22Rv1 (cell line): ENCODE data around the gene HMGCS2.

ENCODE experiments used
- ZFX ChIP-seq: fragments of 450-650 bp; IDR thresholded peaks from 2 replicates; pipeline ENCODE4 v1.6.1; 2017; ENCODE audit warnings: antibody characterized with exemption, borderline replicate concordance
- TF ChIP-seq, protein P1 (sequence below): fragments of 450-650 bp; IDR thresholded peaks from 2 replicates; pipeline ENCODE4 v1.5.1; 2017; ENCODE audit warnings: mild to moderate bottlenecking

DNA sequence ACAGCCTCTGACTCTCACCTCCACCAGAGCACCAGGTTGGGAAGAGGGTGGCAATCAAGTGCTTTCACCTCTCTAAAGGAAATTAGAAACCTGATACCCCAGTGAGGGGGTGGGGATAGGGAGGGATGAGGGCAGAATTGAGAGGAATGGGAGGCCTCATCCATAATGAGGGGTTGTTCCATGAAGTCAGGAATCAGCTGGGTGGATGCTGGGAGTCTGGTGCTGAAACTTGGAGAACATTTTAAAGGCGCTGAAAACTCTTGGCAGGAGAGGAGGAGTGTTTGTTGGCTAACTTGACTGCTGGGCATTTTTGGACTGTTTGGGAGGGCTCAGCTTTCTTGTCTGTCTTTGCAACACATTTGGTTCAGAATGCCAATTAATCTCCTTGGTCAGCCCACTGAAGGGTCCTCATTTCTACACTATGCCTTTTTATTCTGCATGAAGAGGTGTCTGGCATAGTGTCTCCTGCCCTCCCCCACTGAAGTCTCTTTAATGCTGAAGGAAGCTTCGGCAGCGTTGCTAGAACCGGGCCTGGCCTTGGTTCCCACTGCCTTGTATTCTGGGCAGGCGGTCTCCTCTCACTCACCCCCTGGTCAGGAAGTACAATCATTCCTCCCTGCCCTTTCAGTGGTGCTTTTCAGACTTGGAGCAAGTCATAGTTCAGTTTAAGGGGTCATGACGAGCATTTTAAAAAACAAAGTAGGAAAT, 54.8 kb downstream of the HMGCS2 start:
- TF ChIP-seq, protein P1, sequence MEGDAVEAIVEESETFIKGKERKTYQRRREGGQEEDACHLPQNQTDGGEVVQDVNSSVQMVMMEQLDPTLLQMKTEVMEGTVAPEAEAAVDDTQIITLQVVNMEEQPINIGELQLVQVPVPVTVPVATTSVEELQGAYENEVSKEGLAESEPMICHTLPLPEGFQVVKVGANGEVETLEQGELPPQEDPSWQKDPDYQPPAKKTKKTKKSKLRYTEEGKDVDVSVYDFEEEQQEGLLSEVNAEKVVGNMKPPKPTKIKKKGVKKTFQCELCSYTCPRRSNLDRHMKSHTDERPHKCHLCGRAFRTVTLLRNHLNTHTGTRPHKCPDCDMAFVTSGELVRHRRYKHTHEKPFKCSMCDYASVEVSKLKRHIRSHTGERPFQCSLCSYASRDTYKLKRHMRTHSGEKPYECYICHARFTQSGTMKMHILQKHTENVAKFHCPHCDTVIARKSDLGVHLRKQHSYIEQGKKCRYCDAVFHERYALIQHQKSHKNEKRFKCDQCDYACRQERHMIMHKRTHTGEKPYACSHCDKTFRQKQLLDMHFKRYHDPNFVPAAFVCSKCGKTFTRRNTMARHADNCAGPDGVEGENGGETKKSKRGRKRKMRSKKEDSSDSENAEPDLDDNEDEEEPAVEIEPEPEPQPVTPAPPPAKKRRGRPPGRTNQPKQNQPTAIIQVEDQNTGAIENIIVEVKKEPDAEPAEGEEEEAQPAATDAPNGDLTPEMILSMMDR, result no peak
- no peak for TF ChIP-seq ZFX
